Measurements from ENCODE around the gene SMIM32. TPM values are rescaled to one million over a fixed set of nuclear protein-coding genes. Genes with fewer than 3 reads are reported as not detected.
A peak's percentile ranks its signal among the peaks of the same experiment; 100 is the strongest.

Gene SMIM32
- total and polyA plus RNA-seq, 7 donors, result 0.06 to 0.82 (median 0.23) TPM; not detected in 3

DNA sequence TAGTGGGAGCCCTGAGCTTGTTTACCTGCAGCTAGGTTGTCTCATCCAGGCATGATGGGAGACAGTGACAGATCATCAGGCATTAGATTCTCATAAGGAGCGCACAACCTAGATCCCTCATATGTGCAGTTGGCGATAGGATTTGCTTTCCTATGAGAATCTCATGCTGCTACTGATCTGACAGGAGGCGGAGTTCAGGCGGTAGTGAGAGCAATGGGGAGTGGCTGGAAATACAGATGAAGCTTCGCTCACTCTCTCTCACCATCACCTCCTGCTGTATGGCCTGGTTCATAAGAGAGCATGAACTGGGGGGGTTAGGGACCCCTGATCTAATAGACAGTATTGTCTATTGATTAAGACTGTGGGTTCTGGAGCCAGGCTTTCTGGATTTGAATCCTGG is 35.4 kb downstream of the SMIM32 start:
- intact Hi-C loops (cut with DNase I), result no loop called here

DNA sequence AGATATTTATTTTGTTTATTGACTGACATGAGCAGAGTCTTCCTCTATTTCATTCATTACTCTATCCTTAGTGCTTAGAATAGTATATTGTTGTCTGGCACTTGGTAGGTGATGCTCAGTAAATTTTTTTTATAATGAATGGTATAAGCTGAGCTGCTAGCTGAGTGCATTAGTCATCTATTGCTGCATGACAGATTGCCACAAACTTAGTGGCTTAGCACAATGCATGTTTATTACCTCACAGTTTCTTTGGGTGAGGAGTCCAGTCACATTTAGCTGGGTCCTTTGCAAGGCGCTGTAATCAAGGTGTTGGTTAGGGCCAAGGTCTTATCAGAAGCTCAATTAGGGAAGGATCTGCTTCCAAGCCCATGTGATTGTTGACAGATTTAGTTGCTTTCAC is 37.2 kb downstream of the SMIM32 start:
- intact Hi-C loops (cut with DNase I), result no loop called here
- no peaks in the 10 kb centered on the region for H3K27me3 ChIP-seq (ENCODE audit: insufficient read depth in 3 of 3, low read length in 2 of 3)
- TF ChIP-seq, protein P1, sequence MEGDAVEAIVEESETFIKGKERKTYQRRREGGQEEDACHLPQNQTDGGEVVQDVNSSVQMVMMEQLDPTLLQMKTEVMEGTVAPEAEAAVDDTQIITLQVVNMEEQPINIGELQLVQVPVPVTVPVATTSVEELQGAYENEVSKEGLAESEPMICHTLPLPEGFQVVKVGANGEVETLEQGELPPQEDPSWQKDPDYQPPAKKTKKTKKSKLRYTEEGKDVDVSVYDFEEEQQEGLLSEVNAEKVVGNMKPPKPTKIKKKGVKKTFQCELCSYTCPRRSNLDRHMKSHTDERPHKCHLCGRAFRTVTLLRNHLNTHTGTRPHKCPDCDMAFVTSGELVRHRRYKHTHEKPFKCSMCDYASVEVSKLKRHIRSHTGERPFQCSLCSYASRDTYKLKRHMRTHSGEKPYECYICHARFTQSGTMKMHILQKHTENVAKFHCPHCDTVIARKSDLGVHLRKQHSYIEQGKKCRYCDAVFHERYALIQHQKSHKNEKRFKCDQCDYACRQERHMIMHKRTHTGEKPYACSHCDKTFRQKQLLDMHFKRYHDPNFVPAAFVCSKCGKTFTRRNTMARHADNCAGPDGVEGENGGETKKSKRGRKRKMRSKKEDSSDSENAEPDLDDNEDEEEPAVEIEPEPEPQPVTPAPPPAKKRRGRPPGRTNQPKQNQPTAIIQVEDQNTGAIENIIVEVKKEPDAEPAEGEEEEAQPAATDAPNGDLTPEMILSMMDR (IDR thresholded peaks at IDR 0.05), result no peak
- peaks cover 0 to 41% of the 10 kb centered on the region in 2 donors for H3K36me3 ChIP-seq (ENCODE audit: insufficient read depth in 1 of 2, low read depth in 1 of 2)
- H3K9me3 ChIP-seq, result no peaks in the 10 kb centered on the region
- DNase-seq, result no peak
- peaks cover 26% of the 10 kb centered on the region for H3K4me1 ChIP-seq
- H3K4me3 ChIP-seq, result no peak overlapping the region
- 91 to 100% (median 98%) methylated on average over 1 of the region's 1 CpG for WGBS, 3 donors
- no peak overlapping the region for H3K27ac ChIP-seq
- peak; percentile 47 to 79 (median 60) for ATAC-seq

More for the DNA sequence above, 35.4 kb downstream of the SMIM32 start:
- Histone ChIP-seq H3K27ac (no peak overlapping the region), H3K4me3 (no peak overlapping the region), H3K9me3 (no peaks in the 10 kb centered on the region), H3K36me3 (ENCODE audit: insufficient read depth in 1 of 2, low read depth in 1 of 2) (peaks cover 0 to 54% of the 10 kb centered on the region in 2 donors), H3K27me3 (ENCODE audit: insufficient read depth in 3 of 3, low read length in 2 of 3) (no peaks in the 10 kb centered on the region), H3K4me1 (peaks cover 26% of the 10 kb centered on the region)
- DNase-seq (no peak), ATAC-seq (no peak)
- WGBS, 3 donors, result 96 to 98% (median 97%) methylated on average over 5 of the region's 5 CpGs
- TF ChIP-seq, protein P1 (IDR thresholded peaks at IDR 0.05), result no peak

- 97 to 100% (median 98%) methylated on average over 2 of the region's 2 CpGs for WGBS, 3 donors
- intact Hi-C loops (cut with DNase I), result no loop called here
- no peak for DNase-seq
- Histone ChIP-seq H3K27me3 (ENCODE audit: insufficient read depth in 3 of 3, low read length in 2 of 3) (no peaks in the 10 kb centered on the region), H3K9me3 (no peaks in the 10 kb centered on the region), H3K36me3 (ENCODE audit: insufficient read depth in 1 of 2, low read depth in 1 of 2) (peaks cover 0 to 39% of the 10 kb centered on the region in 2 donors), H3K27ac (no peak overlapping the region), H3K4me3 (no peak overlapping the region), H3K4me1 (peaks cover 26% of the 10 kb centered on the region)
- TF ChIP-seq, protein P1 (IDR thresholded peaks at IDR 0.05), result no peak
- ATAC-seq, result no peak
Observed at GRCh38 chr5:136155078-136155477, 37.9 kb downstream of the SMIM32 start.

DNA sequence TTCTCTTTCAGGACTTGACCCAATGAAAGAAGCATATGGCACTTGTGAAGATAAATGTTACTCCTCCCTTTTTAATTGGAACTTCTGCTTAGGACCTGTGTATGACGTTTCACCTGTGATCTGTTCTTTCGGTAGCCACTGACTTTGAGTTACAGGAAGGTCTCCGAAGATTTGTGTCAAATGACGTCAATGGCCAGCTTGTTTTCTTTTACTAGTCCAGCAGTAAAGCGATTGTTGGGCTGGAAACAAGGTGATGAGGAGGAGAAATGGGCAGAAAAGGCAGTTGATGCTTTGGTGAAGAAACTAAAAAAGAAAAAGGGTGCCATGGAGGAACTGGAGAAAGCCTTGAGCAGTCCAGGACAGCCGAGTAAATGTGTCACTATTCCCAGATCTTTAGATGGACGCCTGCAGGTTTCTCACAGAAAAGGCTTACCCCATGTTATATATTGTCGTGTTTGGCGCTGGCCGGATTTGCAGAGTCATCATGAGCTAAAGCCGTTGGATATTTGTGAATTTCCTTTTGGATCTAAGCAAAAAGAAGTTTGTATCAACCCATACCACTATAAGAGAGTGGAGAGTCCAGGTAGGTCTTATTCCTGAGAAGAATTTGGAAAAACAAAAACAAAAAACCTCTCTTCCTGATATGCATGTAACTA is 39.3 kb downstream of the SMIM32 start:
- Histone ChIP-seq H3K9me3 (no peaks in the 10 kb centered on the region), H3K36me3 (ENCODE audit: insufficient read depth in 1 of 2, low read depth in 1 of 2) (peaks cover 0 to 39% of the 10 kb centered on the region in 2 donors), H3K27ac (no peak overlapping the region), H3K4me3 (no peak overlapping the region), H3K27me3 (ENCODE audit: insufficient read depth in 3 of 3, low read length in 2 of 3) (no peaks in the 10 kb centered on the region), H3K4me1 (peaks cover 27% of the 10 kb centered on the region)
- TF ChIP-seq, protein P1 (IDR thresholded peaks at IDR 0.05), result no peak
- ATAC-seq (no peak), DNase-seq (no peak)
- WGBS, 3 donors, result 93 to 94% (median 94%) methylated on average over 11 of the region's 11 CpGs
- intact Hi-C loops (cut with DNase I), result no loop called here

- no peak for DNase-seq
- TF ChIP-seq, protein P1 (IDR thresholded peaks at IDR 0.05), result no peak
- peaks cover 0 to 18% of the 10 kb centered on the region in 2 donors for H3K36me3 ChIP-seq (ENCODE audit: insufficient read depth in 1 of 2, low read depth in 1 of 2)
- no peaks in the 10 kb centered on the region for H3K9me3 ChIP-seq
- no peak overlapping the region for H3K27ac ChIP-seq
- 89 to 95% (median 94%) methylated on average over 1 of the region's 1 CpG for WGBS, 3 donors
- peaks cover 49% of the 10 kb centered on the region for H3K4me1 ChIP-seq
- H3K27me3 ChIP-seq (ENCODE audit: insufficient read depth in 3 of 3, low read length in 2 of 3), result no peaks in the 10 kb centered on the region
- no peak for ATAC-seq
- H3K4me3 ChIP-seq, result no peak overlapping the region
- intact Hi-C loops (cut with DNase I), result no loop called here
Observed at GRCh38 chr5:136149891-136150290, 43.1 kb downstream of the SMIM32 start.

Measured in psoas muscle (tissue), 8 donors.